NCI-H460 (cell line): ENCODE data around the gene PUS1. TPM values are rescaled to one million over a fixed set of nuclear protein-coding genes. Genes with fewer than 3 reads are reported as not detected.
"Not testable (repeated sequence)": the region's sequence is repeated elsewhere in the genome, so short reads cannot be mapped to it uniquely, and the experiment has no call there.

ENCODE experiments used
- DNase-seq: peaks from one replicate; pipeline ENCODE4 v3.0.0-alpha.2; 2016; ENCODE audit warnings: low read depth; ENCODE audit errors: extremely low read depth
- total RNA-seq: library from RNA; depleted of rRNA; stranded (reverse); fragments of >200 nt; shearing (Covaris generic); gene quantifications from 2 replicates; pipeline ENCODE4 v1.2.3, GENCODE V29; 2014

PUS1 gene
- total RNA-seq, 1 experiment from 2014 or later: 42.2 TPM

DNA sequence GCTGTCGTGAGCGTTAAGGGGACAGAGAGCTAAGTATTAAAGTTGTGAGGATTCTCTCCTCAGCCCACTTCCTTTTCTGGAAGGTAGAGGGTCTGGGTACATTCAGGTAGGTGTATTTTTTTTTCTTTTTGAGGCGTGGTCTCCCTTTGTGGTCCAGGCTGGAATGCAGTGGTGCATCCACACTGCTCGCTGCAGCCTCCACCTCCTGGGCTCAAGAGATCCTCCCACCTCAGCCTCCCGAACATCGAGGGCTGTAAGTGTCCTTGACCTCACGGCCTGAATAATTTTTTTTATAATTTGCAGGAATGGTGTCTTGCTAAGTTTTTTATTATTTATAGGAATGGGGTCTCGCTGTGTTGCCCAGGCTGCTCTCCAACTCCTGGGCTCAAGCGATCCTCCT, 1.4 kb downstream of the PUS1 start:
- no peak for DNase-seq

- no peak for DNase-seq
Observed at GRCh38 chr12:131933387-131933786, 4.3 kb downstream of the PUS1 start.

- DNase-seq: no peak
Observed at GRCh38 chr12:131934535-131934934, 5.5 kb downstream of the PUS1 start.

- DNase-seq: no peak
Observed at GRCh38 chr12:131938082-131938481, 9.0 kb downstream of the PUS1 start.

GRCh38 chr12:131939007-131939406, 9.9 kb downstream of the PUS1 start:
- DNase-seq: no peak

DNA sequence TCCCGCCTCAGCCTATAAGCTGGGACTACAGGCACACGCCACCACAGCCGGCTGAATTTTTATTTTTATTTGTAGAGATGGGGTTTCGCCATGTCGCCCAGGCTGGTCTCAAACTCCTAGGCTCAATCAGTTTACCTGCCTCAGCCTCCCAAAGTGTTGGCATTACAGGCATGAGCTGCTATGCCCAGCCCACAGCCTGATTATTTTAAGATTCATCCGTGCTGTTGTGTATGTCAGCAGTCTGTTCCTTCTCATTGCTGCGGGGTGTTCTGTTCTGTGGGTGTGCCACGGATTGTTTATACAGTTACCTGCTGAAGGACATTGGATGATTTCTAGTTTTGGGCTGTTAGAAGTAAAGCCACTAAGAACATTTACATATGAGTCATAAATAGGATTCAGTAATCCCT, 11.1 kb downstream of the PUS1 start:
- no peak for DNase-seq

- no peak for DNase-seq
Observed at GRCh38 chr12:131941116-131941986, 12.3 kb downstream of the PUS1 start.

DNA sequence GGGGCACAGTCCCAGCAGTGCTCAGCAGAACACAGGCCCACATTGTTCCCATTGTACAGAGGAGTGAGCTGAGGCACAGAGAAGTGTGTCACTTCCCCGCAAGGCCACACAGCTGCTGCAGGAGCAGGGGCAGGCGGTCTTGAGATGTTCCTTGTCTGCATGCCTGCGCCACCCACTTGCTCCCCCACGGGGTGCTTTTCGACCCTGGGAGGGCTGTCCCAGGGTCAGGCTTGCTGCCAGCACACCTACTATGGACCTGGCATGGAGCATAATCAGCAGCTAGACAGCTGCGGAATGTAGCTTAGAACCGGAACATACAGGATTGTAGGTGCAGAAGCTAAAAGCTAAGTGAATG, 12.9 kb downstream of the PUS1 start:
- no peak for DNase-seq

GRCh38 chr12:131942671-131943070, 13.6 kb downstream of the PUS1 start:
- no peak for DNase-seq

- no peak for DNase-seq
Observed at GRCh38 chr12:131943389-131943788, 14.3 kb downstream of the PUS1 start.

- DNase-seq: no peak
Observed at GRCh38 chr12:131943876-131944275, 14.8 kb downstream of the PUS1 start.

DNA sequence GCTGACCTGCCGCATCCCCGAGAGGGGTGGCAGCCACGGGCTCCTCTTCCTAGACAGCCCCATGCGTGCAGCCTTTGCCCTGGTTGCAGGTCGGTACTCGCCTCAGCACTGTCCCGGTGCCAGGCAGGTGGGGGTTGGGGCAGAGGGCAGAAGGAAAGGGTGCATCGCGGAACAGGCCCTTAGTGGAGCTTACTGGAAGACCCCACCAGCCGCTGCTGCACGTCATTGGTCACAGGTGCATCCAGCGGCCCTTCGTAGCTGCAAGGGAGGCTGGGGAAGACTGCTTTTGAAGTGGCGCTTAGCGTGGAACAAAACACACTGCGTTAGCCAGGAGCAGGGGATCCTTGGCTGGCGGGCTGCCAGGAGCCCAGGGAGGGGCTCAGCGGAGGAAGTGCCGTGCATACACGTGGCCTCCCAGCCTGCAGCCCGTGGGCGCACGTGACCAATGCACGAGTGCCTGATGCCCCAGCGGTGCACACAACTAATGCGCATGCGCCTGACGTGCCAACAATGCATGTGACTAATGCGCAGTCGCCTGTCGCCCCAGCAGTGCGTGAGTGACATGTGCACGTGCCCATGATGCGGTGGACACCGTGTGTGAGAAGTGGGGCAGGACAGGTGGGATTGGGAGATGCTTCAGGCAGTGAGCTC, 15.7 kb downstream of the PUS1 start:
- DNase-seq: no peak

GRCh38 chr12:131946757-131947156, 17.7 kb downstream of the PUS1 start:
- no peak for DNase-seq

DNA sequence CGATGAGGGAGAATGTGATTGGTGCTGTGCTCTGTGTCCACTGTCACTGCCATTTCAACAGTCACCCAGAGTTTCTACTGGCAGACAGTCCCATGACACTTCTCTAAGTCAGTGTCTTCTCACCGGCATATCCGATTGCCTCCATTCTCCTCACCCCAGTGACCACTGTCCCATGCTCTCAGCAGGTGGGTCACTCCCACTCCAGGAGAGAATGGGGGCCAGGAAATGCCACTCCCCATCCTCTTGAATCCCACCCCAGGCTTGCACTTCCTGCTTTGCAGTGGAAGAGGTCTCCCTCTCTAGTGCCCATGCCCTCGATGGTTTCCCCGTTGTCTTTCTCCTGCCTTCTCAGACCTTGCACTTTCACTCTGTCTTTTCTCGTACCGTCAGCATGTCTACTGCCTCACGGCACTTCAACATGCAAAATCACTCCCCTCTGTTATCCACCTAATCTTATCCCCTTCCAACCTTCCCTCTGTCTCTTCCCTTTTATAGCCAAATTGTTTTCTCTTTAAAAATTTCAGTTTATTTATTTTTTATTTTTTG, 18.5 kb downstream of the PUS1 start:
- DNase-seq: no peak

GRCh38 chr12:131948166-131948712, 19.2 kb downstream of the PUS1 start:
- no peak for DNase-seq

DNA sequence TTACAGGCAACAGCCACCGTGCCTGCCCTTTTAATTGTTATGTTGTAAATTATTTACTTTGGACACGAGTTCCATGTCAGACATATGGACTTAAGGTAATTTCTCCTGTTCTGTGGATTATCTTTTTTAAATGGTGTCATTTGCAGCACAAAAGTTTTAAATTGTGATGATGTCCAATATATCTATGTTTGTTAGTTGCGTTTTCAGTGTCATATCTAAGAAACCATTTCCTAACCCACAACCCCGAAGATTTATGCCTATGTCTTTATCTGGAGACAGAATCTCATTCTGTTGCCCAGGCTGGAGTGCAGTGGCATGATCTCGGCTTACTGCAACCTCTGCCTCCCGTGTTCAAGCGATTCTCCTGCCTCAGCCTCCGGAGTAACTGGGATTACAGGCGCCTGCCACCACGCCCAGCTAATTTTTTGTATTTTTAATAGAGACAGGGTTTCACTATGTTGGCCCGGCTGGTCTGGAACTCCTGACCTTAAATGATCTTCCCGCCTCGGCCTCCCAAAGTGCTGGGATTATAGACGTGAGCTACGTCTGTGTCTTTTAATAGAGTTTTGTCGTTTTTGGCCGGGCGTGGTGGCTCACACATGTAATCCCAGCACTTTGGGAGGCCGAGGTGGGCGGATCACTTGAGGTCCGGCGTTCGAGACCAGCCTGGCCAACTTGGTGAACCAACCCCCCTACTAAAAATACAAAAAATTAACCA, 19.8 kb downstream of the PUS1 start:
- DNase-seq: not testable (repeated sequence)

DNA sequence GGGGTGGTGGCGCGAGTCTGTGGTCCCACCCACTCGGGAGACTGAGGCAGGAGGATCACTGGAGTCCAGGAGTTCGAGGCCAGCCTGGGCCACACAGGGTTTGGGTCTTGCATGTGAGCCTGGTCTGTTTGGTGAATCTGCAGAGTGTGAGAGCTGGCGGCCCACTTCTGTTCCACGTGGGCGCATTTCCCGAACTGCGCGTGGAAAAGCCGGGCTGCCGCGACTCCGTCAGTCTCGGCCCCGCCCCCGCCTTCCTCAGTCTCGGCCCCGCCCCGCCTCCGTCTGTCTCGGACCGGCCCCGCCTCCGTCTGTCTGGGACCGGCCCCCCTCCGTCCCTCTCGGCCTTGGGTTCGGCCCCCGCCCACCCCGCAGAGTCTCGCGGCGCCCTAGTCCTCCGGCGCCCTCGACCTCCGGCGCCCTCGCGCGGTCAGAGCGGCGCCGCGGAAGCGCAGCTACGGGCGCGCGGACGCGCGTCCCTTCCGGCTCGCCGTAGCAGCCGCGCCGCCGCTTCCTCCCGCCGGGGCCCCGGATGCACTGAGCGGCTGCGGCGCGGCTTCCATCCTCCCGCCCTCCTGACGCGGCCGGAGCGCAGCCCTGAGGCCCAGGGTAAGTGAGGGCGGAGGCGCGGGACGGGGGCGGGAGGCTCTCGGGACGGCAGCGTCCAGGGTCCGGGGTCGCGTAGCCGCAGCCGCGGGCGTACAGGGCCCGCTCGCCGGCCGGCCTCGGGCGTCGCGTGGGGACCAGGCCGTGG, 20.5 kb downstream of the PUS1 start, which contains the start of gene EP400:
EP400 (plus strand) TSS at position 512 of the 751 bp plus-strand sequence. CDS start 10,678 bp downstream, outside the sequence.
- DNase-seq: peak; percentile 93

DNA sequence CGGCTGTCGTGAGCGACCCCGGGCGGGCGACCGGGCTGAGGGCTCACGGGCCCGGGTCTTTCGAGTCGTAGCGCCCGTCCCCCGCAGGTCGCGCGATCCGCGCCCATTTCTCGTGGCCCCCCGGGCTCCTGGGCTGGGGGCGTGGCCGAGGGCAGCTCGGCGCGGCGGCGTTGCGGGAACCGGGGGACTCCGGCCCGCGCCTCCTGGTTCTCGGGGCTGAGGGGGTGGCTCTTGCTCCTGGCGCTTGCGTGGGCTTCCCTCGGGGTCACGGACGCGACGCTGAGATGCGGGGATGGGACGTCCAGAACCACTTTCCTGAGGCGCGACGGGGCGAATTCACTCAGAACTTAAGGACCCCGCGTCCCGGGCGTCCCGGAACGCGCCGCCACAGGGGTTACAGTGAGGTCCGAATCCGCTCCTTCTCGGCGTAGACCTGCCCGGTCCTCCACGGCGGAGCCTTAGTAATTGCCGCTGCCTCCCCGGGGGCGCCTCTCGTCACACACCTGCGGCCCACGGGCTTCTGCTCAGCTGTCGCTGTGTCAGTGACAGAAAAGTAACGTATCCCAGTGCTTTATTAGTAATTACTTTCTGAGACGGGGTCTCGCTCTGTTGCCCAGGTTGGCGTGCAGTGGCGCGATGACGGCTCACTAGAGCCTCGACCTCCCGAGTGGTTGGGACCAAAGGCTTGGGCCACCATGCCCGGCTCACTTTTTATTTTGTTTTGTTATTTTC, 21.3 kb downstream of the PUS1 start:
- no peak for DNase-seq

- DNase-seq: not testable (repeated sequence)
Observed at GRCh38 chr12:131953810-131954209, 24.7 kb downstream of the PUS1 start.
